GM21576 (cell line): ENCODE results near the gene BUB1B.
"Not testable (repeated sequence)": the region's sequence is repeated elsewhere in the genome, so short reads cannot be mapped to it uniquely, and the experiment has no call there.

Experiments
- ATAC-seq: cut with Tn5 transposase; IDR thresholded peaks from one replicate; pipeline ENCODE4 v1.9.1; 2021; ENCODE audit warnings: mild to moderate bottlenecking, moderate library complexity; ENCODE audit not compliant: unreplicated experiment

Gene BUB1B

DNA sequence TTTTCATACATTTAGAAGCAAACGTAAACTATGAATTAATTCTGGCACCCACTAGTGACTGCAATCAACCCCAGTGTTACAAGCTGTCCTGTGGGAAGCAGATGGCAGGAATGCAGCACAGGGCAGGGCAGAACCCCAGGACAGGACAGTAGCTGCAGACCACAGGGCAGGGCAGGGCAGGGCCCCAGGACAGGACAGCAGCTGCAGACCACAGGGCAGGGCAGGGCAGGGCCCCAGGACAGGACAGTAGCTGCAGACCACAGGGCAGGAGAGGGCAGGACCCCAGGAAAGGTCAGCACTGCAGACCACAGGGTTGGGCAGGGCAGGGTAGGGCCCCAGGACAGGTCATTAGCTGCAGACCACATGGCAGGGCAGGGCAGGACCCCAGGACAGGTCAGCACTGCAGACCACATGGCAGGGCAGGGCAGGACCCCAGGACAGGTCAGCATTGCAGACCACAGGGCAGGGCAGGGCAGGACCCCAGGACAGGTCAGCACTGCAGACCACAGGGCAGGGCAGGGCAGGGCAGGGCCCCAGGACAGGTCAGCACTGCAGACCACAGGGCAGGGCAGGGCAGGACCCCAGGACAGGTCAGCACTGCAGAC lies 24.9 kb upstream of the BUB1B start:
- ATAC-seq: not testable (repeated sequence)

DNA sequence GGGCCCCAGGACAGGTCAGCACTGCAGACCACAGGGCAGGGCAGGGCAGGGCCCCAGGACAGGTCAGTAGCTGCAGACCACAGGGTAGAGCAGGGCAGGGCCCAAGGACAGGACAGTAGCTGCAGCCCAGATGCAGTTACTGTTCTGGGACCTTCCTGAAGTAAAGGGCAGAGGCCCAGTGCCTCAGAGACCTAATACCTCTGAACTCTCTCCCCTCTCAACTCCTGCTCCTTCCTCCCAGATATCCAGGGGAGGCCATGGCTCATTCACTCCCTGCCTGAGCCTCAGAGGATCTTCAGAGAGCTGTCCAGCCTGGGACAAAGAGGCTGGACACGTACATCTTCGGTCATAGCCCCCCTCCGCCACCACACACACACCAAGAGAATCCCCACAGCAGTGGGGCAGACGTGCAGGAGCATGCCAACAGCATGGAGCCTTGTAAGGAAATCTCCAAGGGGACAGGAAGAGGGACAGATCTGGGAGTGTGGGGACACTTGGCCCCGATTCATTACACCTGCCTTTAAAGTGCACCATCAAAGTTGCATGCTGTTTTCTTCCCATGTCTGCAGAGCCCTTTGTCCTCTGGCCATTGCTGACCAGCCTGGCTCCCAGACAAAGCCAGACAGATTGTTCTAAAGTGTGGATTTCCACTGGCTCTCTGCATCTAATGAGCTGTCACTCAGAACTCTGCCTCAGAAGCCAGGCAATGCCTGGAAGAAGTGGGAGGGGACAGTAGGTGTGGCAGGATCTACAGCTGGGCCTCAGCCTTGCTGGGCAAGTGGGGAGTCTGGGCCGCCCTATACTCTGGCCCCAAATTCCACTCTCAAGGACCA lies 24.2 kb upstream of the BUB1B start:
- ATAC-seq: no peak

DNA sequence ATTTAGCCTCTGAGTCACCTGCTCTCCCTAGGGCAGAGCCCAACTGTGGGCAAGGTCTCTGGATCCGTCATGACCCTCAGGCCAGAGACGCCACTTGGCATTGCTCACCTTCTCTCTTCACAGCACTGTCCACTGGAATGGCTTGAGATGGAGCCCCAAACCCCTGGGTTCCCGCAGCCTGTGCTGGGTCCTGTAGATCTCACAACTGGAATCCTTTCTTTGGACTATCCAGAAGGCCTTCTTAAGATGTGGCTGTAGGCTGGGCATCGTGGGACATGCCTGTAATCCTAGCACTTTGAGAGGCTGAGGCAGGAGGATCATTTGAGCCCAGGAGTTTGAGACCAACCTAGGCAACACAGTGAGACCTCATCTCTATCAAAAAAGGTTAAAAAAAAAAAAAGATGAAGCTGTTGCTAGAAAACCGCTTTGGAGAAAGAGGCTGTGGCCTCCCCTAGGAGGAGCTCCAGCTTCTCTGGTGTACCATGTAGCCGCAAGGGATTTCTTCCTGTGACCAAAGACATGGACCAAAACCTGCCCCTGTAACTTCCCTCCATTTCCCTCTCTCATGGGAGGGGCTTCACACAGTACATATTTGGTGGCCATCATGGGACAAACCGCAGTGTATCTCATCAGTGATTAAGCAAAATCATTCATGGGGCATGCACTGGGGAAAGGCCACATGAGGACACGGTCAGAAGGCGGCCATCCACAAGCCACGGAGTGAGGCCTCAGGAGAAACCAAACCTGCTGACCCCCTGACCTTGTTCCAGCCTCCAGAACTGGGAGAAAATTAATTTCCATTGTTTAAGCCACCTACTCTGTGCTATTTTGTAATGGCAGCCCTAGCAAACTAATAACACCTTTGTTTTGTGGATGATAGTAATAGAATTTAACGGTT lies 23.3 kb upstream of the BUB1B start:
- ATAC-seq: no peak

DNA sequence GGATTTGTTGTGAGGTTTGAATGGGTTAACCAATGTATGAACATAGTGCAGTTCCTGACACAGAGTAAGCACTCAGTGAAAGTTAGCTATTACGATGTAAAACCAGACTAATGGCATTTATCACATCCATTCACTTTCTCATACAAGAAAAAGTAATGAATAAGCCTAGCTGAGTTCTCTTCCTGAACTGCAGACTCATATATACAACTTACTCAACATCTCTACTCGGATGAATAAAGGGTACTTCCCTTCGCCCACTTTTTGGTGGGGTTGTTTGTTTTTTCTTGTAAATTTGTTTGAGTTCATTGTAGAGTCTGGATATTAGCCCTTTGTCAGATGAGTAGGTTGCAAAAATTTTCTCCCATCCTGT lies 22.7 kb upstream of the BUB1B start:
- ATAC-seq: not testable (repeated sequence)

DNA sequence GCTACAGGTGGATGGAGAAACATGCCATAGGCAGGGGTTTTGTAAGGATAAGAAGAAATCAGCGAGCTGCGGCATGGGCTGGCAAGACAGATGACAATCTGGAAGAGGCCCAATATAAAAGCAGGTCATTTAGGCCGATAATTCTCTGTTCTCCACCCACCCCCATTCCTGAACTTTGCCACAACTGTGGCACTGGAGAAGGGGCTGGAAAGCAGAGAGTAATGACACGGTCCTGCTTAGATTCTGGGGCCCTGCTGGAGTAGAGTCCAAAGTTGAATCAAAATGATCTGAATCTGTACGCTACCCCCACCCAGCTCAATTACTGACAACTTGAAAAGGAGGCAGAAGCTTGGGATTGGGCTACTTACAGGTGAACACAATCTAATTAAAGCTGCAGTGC lies 18.4 kb upstream of the BUB1B start:
- no peak for ATAC-seq

DNA sequence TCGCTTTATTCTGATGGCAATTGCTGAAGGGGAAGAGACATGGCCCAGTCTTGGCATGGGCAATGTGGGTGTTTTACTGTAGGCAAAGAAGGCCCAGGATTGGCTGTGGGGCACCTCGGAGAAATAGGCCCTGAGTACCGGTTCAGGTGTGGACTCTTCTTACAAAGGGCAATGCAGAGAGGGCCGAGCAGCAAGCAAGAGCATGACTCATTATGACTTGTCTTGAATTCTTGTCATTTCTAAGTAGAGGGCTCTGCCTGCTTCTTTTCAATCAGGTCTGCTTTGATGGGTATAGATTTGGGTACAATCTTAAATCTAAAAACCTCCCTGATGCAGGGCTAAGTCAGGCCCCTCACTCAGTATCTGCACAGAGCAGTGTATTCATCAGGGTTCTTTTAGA lies 14.8 kb upstream of the BUB1B start:
- no peak for ATAC-seq

DNA sequence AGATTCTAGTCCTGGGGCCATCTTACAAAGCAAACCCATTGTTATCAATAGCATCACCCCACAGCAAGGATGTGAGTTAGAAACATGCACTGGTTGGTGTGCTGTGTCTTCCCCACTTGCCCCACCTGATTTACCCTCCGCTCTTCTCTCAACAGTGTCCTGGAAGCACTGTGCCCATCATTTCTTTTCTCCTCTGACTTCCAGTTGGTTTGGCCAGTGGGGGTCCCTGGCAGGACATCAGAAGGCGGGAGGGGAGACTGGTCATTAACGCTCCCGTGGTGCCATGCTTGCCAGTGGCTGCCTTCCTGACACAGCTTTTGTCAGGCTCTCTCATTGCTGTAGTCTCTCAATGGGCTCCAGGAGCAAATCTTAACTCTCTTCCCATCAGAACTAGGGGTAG lies 11.5 kb upstream of the BUB1B start:
- no peak for ATAC-seq

DNA sequence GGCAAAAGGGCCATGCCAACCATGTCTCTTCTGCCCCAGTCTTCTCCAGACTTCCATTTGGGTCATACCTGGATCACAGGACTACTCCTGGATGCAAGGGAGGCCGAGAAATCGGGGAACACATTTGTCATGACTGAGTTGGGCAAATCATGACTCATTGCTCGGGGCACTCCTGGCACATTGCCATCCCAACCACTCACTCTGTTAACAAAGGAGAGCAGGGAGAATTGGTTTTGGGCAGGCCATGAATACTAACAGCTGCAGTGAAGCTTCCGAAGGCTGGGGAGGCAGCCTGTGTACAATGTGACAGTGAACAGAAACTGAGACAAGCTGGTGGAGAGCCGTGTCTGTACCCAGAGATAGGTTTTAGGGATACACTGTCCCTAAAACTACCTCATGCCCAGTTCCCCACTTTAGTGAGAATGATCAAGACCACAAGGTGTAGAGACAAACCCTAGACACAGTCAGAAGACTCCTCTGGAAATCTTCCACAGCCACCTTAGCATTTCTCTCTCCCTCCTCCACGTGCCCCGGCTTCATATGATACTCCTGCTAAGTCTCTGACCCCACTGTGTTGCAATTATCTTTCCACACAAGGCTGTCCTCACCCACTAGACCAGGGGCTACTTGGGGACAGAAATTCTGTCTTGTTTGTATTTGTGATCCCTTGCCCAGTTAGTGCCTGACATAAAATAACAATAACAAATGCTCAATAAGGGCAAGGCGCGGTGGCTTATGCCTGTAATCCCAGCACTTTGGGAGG lies 10.5 kb upstream of the BUB1B start:
- ATAC-seq: no peak

DNA sequence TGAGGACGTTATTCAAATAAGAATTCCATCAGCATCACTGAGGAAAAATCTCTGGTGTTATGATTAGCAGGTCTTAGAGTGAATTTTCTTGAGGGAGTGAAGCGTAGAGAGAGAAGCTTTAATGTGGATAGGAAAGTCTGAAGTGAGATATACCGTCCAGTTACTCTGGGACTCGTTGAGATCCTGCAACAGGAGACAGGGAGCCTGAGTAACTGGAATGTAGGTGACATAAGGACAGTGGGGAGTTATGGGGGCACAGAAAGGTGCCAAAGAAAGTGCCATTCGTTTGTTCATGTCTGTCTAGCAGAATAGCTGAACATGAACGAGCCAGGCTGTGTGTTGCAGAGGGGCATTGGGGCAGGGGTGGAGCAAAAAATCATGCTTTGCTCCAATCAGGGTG lies 9.4 kb upstream of the BUB1B start:
- no peak for ATAC-seq

DNA sequence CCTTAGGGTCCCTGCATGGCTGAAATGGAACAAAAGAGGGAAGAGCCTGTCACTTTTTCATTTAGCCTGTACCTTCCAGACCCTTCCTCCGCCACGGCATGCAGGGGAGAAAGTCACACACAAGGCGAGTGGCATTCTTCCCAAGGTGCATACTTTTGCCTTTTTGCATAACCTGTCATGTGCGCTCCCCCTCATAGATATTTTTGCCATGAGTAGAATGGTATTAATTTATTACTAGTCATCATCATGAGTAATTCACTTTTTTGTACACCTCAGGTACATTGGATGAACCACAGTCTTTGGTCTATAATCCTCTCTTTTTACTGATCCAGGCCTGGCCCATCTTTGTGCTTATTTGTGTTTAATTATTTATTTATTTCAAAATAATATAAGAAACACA lies 8.9 kb upstream of the BUB1B start:
- ATAC-seq: no peak

DNA sequence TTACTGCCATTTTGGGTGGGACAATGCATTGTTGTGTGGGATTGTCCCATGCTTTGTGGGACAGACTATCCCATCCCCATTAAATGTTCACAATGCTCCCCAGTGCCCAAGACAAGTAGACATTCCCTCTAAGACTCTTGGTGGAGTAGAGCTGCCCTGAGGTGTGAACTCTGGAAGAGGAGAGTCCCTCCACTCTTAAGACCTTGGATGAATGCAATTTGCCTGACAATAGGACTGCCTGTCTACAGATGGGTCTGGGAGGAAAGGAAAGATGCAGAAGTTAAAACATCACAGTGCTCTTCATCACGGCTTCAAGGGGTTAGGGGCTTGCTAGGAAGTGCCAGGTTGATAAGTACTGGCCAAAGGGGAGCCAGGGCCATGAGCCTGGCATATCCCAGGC lies 6.0 kb upstream of the BUB1B start:
- not testable (repeated sequence) for ATAC-seq

DNA sequence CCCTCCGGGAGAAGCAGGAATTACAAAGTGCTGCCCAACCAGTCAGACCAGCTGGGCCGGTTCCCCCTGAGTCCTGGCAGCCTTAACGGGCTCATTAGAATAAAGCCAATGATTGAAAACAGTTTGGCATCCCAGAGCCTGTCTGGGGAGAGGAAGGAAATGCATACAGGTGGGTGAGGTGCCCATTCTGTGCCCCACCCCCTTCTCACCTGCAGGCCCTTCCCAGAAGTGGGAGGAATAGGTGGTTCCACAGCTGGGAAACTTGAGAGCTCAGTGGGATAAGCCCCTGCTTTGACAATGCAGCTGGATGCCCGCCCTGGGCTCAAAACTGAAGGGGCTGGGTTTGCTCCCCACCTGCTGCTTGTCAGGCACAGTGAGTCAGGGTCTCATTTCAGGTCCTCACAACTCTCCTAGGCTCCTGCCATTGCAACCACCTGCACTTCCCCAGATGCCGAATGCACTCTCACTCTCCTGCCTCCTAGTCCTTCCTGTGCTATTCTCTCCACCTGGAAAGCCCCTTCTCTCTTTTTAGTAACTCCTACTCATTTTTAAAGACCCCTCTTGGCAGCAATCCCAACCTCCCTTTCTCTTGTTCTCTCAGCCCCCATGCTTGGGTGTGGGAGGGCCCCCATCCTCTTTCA lies 5.5 kb upstream of the BUB1B start:
- no peak for ATAC-seq

DNA sequence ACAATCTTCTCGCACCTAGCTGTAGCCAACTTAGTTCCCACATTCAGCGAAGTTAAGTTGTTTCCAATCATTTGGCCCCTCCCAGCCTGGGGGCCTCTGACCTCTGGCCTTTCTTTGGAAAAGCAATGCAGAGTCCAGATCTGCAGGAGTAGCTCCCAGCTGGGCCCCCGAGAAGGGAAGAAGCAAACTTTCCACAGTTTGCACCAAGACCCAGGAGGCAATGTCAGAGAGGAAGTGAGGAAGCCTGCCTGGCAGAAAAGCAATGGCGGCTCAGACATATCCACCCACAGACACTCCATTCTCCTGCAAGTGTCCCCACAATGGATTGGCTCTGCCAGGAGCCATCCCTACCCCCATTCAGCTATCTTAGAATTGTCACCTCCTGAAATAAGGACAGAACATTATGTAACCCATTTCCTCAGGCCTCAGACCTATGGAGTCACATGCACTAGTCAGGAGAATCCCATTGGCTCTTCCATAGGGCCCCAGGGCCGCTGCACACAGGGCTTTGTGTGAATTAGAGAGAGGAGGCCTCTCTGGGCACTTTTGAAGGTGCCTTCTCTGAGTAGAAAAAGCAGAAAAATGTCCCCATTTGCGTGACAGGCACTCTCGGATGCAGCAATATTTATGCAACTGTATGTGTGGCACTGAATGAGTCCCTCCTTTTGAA lies 3.0 kb upstream of the BUB1B start:
- no peak for ATAC-seq

DNA sequence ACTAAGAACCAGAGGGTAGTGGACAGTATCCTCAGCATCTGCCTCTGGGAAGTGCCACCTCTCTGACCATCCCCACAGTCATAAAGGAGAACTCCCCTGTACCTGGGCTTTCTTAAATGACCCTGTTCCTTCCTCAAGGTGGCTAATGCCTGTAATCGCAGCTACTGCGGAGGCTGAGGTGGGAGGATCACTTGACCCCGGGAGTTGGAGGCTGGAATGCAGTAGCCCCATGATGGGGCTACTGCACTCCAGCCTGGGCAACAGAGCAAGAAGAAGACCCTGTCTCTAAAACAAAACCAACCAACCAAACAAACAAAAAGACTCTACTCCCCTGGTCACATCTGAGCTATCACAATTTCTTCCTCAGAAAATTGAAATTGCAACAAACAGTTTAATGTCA lies 848 bp upstream of the BUB1B start:
- ATAC-seq: no peak

DNA sequence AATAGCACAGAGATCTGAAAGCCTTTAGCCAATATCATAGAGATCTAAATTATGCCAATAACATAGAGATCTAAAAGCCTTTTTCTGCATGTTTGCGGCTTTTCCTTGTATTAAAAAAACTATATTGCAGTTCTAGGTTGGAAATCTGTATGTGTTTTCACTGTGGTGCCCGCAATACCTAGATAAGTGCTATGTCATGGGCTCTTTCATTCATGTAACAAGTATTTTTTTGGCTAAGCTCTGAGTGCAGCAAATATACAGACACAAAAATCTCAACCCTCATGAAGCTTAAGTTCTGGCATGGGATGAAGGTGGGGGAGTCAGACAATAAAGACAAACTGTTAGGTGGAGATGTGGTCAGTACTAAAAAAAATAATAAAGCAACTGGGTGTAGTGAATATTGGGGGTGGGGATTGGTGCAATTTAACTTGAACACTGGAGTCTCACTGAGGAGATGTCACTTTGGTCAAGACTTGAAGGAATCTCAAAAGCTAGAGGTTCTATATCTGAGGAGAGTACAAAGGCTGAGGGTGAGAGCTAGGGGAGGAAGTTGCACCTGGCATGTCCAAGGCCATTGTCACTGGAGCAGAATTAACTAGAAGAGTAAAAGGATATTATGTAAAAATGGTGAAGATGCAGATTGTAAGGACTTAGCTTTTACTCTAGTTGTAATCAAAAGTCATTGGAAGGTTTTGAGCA lies 973 bp downstream of the BUB1B start:
- no peak for ATAC-seq

DNA sequence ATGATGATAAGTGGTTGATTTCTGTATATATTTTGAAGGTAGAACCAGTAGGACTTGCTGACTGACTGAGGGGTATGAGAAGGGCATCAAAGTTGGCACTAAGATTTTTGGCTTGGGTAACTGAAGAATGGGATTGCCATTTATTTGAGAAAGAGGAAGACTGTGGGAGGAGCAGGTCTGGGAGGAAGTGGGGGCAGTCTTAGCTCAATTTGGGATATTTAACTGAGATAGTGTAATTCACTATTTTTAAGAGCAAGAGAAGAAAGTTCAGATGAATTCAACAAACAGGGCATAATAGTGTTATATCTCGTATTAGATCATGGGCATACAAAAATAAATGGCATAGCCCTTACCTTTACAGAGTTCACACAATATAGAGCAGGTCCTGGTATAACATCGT lies 1.7 kb downstream of the BUB1B start:
- ATAC-seq: no peak

DNA sequence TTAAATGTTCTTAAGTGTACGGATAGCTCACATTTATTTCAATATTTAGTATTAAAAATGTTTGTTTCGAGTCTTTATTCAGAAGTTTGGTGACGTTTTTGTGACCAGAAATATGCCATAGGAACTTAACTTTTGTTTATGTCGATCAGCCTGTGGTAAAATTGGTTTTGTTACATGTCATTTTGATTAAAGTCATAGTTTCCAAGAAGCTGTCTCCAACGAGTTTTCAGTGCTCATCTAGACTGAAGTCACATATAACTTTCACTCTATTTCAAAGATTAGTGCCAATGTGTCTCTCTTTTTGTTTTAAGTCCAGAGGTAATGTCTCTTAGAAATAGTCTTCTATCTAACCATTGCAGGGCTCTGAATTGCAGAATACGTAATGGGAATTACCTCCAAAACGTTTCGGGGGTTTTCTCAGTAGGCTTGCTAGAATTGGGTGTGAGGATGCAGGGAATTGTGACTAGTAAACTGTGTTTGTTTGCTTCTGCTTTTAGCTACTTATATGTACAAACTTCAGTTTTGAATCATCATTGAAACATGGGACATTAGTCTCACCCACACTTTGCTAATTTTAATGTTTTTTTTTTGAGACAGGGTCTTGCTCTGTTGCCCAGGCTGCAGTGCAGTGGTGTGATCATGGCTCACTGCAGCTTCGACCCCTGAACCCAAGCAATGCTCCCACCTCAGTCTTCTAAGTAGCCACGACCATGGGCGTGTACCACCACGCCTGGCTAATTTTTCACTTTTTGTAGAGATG lies 3.0 kb downstream of the BUB1B start:
- ATAC-seq: no peak

DNA sequence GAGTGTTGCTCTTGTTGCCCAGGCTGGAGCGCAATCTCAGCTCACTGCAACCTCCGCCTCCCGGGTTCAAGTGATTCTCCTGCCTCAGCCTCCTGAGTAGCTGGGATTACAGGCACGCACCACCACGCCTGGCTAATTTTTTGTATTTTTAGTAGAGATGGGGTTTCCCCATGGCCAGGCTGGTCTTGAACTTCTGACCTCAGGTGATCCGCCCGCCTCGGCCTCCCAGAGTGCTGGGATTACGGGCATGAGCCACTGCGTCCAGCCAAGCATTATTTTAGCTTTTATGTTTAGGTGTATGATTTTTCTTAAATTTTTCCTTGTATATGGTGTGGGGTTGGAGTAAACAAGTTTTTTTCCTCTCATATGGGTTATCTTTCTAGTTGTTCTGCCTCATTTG lies 6.5 kb downstream of the BUB1B start:
- not testable (repeated sequence) for ATAC-seq

DNA sequence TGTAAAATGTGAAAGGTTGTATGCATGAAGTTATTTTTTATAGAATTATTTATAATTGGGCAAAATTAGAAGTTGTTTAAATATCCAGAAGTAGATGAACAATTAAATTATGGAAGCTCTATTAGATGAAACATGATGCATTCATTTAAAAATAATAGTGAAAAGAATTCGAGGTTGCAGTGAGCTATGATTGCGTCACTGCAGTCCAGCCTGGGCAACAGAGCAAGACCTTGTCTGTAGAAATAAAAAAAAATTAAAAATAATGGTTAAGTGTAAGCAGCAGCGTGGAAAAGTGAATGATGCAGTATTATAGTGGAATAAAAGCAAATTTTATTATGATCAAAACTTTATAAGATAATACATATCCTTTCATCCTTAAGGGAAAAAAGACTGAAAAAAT lies 14.3 kb downstream of the BUB1B start:
- ATAC-seq: no peak
